Measurements from ENCODE around the gene OPCML.

Gene OPCML

GRCh38 chr11:133134314-133135173, 397.8 kb downstream of the OPCML start:
- peak; percentile 1 to 5 for DNase-seq (ENCODE audit: low read depth in 2 of 2)

- no peak for DNase-seq (ENCODE audit: low read depth in 2 of 2)
Measured at GRCh38 chr11:133133606-133134005, 398.7 kb downstream of the OPCML start.

GRCh38 chr11:133133050-133133449, 399.3 kb downstream of the OPCML start:
- DNase-seq (ENCODE audit: low read depth in 2 of 2): no peak

- DNase-seq (ENCODE audit: low read depth in 2 of 2): no peak
Measured at GRCh38 chr11:133127741-133128140, 404.6 kb downstream of the OPCML start.

GRCh38 chr11:133123796-133124195, 408.5 kb downstream of the OPCML start:
- no peak for DNase-seq (ENCODE audit: low read depth in 2 of 2)

- no peak for DNase-seq (ENCODE audit: low read depth in 2 of 2)
Measured at GRCh38 chr11:133123366-133123765, 408.9 kb downstream of the OPCML start.

GRCh38 chr11:133122256-133122655, 410.0 kb downstream of the OPCML start:
- DNase-seq (ENCODE audit: low read depth in 2 of 2): no peak

- DNase-seq (ENCODE audit: low read depth in 2 of 2): no peak
Measured at GRCh38 chr11:133118563-133119268, 413.6 kb downstream of the OPCML start.

- DNase-seq (ENCODE audit: low read depth in 2 of 2): no peak
Measured at GRCh38 chr11:133115099-133115498, 417.2 kb downstream of the OPCML start.

GRCh38 chr11:133107763-133108162, 424.5 kb downstream of the OPCML start:
- DNase-seq (ENCODE audit: low read depth in 2 of 2): no peak

GRCh38 chr11:133107136-133107535, 425.2 kb downstream of the OPCML start:
- no peak for DNase-seq (ENCODE audit: low read depth in 2 of 2)

- no peak for DNase-seq (ENCODE audit: low read depth in 2 of 2)
Measured at GRCh38 chr11:133106417-133106816, 425.9 kb downstream of the OPCML start.

GRCh38 chr11:133104009-133104744, 428.1 kb downstream of the OPCML start:
- no peak for DNase-seq (ENCODE audit: low read depth in 2 of 2)

GRCh38 chr11:133096981-133097380, 435.3 kb downstream of the OPCML start:
- DNase-seq (ENCODE audit: low read depth in 2 of 2): no peak

GRCh38 chr11:133086518-133086917, 445.8 kb downstream of the OPCML start:
- no peak for DNase-seq (ENCODE audit: low read depth in 2 of 2)

GRCh38 chr11:133082841-133083488, 449.3 kb downstream of the OPCML start:
- peak; percentile 27 to 63 for DNase-seq (ENCODE audit: low read depth in 2 of 2)

GRCh38 chr11:133082453-133082781, 449.9 kb downstream of the OPCML start:
- DNase-seq (ENCODE audit: low read depth in 2 of 2): peak in 1 of 2 donors; percentile 2

GRCh38 chr11:133081730-133082452, 450.4 kb downstream of the OPCML start:
- DNase-seq (ENCODE audit: low read depth in 2 of 2): no peak

GRCh38 chr11:133081020-133081419, 451.3 kb downstream of the OPCML start:
- no peak for DNase-seq (ENCODE audit: low read depth in 2 of 2)

- DNase-seq (ENCODE audit: low read depth in 2 of 2): peak in 1 of 2 donors; percentile 5
Measured at GRCh38 chr11:133078591-133079404, 453.5 kb downstream of the OPCML start.

Measured in stimulated activated CD4-positive, alpha-beta T cell treated with anti-CD3 and anti-CD28 coated beads, Interleukin-15, amount 100 ng/mL, for 48 hours (primary cell).